ENCODE results near the gene MAGI3.

MAGI3 gene

GRCh38 chr1:113610372-113610771, 220.1 kb downstream of the MAGI3 start:
- Histone ChIP-seq H3K4me1 (ENCODE audit: control insufficient read depth, insufficient read depth, low read length) (no peaks in the 10 kb centered on the region; the same call in 1 of the 2 replicates), H3K4me3 (ENCODE audit: low read depth, low read length) (no peak overlapping the region), H3K36me3 (ENCODE audit: control insufficient read depth in 2 of 2, insufficient read depth in 1 of 2, low read length in 2 of 2) (peaks cover 4 to 6% of the 10 kb centered on the region in 2 experiments; a peak in 2 of 3 replicates), H3K27ac (ENCODE audit: extremely low read depth, low read depth, low read length) (no peak overlapping the region), H3K9me3 (ENCODE audit: control insufficient read depth, insufficient read depth, low read depth, low read length) (no peaks in the 10 kb centered on the region)
- ChIA-PET POLR2A (no interaction called here), CTCF (no interaction called here)
- TF ChIP-seq ZNF621 (tag by site-specific recombination; IDR thresholded peaks at IDR 0.05): no peak
- TF ChIP-seq ZNF24 (tag by site-specific recombination; IDR thresholded peaks at IDR 0.05): no peak
- no peak for TF ChIP-seq ZFP37 (tag by site-specific recombination; IDR thresholded peaks at IDR 0.05)

DNA sequence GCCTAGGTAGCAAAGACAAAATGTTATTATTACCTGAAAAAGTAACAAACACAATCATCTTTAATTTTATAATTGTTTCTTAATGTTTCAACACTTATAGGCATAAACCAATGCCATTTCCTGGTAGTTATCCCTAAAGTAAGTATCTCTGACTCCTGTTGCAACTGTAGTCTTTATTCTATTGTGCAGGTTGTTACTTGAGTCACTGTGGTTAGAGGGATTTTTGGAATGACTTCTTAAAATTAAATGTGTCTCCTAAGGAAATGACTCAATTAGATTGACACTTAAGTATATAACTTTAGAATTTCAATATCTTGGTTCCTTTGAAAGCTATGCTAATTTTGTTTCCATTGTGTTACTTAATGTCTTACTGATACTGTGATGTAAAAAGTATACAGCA, 225.1 kb downstream of the MAGI3 start:
- ChIA-PET POLR2A (no interaction called here), CTCF (interaction anchor here (1.1 kb wide), 1 partner anchor 542 kb away, joined by 3 read pairs; the partner anchor contains the start of gene LRIG2)
- no peaks in the 10 kb centered on the region for H3K9me3 ChIP-seq (ENCODE audit: control insufficient read depth, insufficient read depth, low read depth, low read length)
- no peak overlapping the region for H3K27ac ChIP-seq (ENCODE audit: extremely low read depth, low read depth, low read length)
- peaks cover 6 to 8% of the 10 kb centered on the region in 2 experiments; a peak in 2 of 3 replicates for H3K36me3 ChIP-seq (ENCODE audit: control insufficient read depth in 2 of 2, insufficient read depth in 1 of 2, low read length in 2 of 2)
- TF ChIP-seq ZNF155 (tag by site-specific recombination; IDR thresholded peaks at IDR 0.05): no peak
- TF ChIP-seq ZNF202 (tag by site-specific recombination; IDR thresholded peaks at IDR 0.05; ENCODE audit: borderline replicate concordance): no peak
- H3K4me3 ChIP-seq (ENCODE audit: low read depth, low read length): no peak overlapping the region
- no peaks in the 10 kb centered on the region; the same call in 1 of the 2 replicates for H3K4me1 ChIP-seq (ENCODE audit: control insufficient read depth, insufficient read depth, low read length)

DNA sequence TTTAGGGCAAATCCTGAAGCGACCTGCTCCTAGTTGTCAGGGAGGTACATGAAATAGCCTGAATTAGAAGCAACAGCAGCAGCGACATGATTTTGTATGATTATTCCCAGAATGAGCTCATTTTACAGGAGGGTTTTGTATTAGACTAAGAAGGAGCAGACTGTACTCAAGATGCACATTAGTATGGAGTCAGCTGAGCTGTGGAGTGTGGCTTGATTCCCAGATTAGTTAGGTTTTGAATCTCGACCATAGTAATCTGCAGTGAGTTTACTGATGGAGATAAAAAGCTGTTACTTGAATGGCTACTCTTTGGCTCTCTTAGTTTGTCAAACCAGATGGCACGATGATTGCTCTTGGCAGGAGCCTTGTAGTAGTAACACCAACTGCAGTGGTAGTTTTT, 225.8 kb downstream of the MAGI3 start:
- H3K9me3 ChIP-seq (ENCODE audit: control insufficient read depth, insufficient read depth, low read depth, low read length): no peaks in the 10 kb centered on the region
- TF ChIP-seq, protein P1, sequence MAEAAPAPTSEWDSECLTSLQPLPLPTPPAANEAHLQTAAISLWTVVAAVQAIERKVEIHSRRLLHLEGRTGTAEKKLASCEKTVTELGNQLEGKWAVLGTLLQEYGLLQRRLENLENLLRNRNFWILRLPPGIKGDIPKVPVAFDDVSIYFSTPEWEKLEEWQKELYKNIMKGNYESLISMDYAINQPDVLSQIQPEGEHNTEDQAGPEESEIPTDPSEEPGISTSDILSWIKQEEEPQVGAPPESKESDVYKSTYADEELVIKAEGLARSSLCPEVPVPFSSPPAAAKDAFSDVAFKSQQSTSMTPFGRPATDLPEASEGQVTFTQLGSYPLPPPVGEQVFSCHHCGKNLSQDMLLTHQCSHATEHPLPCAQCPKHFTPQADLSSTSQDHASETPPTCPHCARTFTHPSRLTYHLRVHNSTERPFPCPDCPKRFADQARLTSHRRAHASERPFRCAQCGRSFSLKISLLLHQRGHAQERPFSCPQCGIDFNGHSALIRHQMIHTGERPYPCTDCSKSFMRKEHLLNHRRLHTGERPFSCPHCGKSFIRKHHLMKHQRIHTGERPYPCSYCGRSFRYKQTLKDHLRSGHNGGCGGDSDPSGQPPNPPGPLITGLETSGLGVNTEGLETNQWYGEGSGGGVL (tag by site-specific recombination; IDR thresholded peaks at IDR 0.05): no peak
- no peak for TF ChIP-seq ZNF558 (tag by site-specific recombination; IDR thresholded peaks at IDR 0.05)
- TF ChIP-seq ZNF174 (tag by site-specific recombination; IDR thresholded peaks at IDR 0.05): no peak
- TF ChIP-seq, protein P2, sequence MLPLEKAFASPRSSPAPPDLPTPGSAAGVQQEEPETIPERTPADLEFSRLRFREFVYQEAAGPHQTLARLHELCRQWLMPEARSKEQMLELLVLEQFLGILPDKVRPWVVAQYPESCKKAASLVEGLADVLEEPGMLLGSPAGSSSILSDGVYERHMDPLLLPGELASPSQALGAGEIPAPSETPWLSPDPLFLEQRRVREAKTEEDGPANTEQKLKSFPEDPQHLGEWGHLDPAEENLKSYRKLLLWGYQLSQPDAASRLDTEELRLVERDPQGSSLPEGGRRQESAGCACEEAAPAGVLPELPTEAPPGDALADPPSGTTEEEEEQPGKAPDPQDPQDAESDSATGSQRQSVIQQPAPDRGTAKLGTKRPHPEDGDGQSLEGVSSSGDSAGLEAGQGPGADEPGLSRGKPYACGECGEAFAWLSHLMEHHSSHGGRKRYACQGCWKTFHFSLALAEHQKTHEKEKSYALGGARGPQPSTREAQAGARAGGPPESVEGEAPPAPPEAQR (tag by site-specific recombination; IDR thresholded peaks at IDR 0.05): no peak
- TF ChIP-seq ZNF2 (tag by site-specific recombination; IDR thresholded peaks at IDR 0.05): no peak
- TF ChIP-seq CTCF (tag by site-specific recombination; IDR thresholded peaks at IDR 0.05): no peak
- TF ChIP-seq ZNF621 (tag by site-specific recombination; IDR thresholded peaks at IDR 0.05): no peak
- no peak for TF ChIP-seq ZNF394 (tag by site-specific recombination; IDR thresholded peaks at IDR 0.05; ENCODE audit: borderline replicate concordance)
- TF ChIP-seq ZNF747 (tag by site-specific recombination; IDR thresholded peaks at IDR 0.05): no peak
- no peak for TF ChIP-seq SETDB1 (IDR thresholded peaks at IDR 0.05; ENCODE audit: insufficient read length, low read length)
- no peak for TF ChIP-seq MEIS1 (CRISPR knock-in tag; IDR thresholded peaks at IDR 0.05; ENCODE audit: borderline replicate concordance)
- TF ChIP-seq ZNF560 (tag by site-specific recombination; IDR thresholded peaks at IDR 0.05; ENCODE audit: borderline replicate concordance): no peak
- no peak for TF ChIP-seq ZNF785 (tag by site-specific recombination; IDR thresholded peaks at IDR 0.05)
- TF ChIP-seq ZNF169 (tag by site-specific recombination; IDR thresholded peaks at IDR 0.05): no peak
- no peak for TF ChIP-seq ZNF37A (tag by site-specific recombination; IDR thresholded peaks at IDR 0.05)
- TF ChIP-seq ZSCAN16 (tag by site-specific recombination; IDR thresholded peaks at IDR 0.05): no peak
- no peak for TF ChIP-seq ZNF214 (tag by site-specific recombination; IDR thresholded peaks at IDR 0.05; ENCODE audit: borderline replicate concordance)
- peaks cover 2 to 10% of the 10 kb centered on the region in 2 experiments; a peak in 2 of 3 replicates for H3K36me3 ChIP-seq (ENCODE audit: control insufficient read depth in 2 of 2, insufficient read depth in 1 of 2, low read length in 2 of 2)
- POLR2A ChIA-PET: no interaction called here
- CTCF ChIA-PET: interaction anchor here (1.1 kb wide), 1 partner anchor 543 kb away, joined by 3 read pairs; the partner anchor contains the start of gene LRIG2
- H3K4me3 ChIP-seq (ENCODE audit: low read depth, low read length): no peak overlapping the region
- no peak overlapping the region for H3K27ac ChIP-seq (ENCODE audit: extremely low read depth, low read depth, low read length)
- no peaks in the 10 kb centered on the region; the same call in 1 of the 2 replicates for H3K4me1 ChIP-seq (ENCODE audit: control insufficient read depth, insufficient read depth, low read length)
